SK-N-MC (cell line): ENCODE measurements around the gene LRRC72.

Experiments
- FOXP2 ChIP-seq: optimal IDR thresholded peaks from 2 replicates; pipeline ENCODE3; 2011; ENCODE audit warnings: mild to moderate bottlenecking, moderate library complexity; ENCODE audit not compliant: insufficient read depth; ENCODE audit errors: extremely low read length, control extremely low read depth
- POLR2AphosphoS5 ChIP-seq: IDR thresholded peaks from 2 replicates; pipeline ENCODE4 v1.6.1; 2012; ENCODE audit warnings: mild to moderate bottlenecking, low read depth, low read length, borderline replicate concordance

GRCh38 chr7:16619979-16620408 is 93.4 kb downstream of the LRRC72 start:
- TF ChIP-seq FOXP2 (no peak), POLR2AphosphoS5 (no peak)
